Panc1 (cell line): ENCODE data around the gene CPT1B.

Experiments
- POLR2AphosphoS5 ChIP-seq: IDR thresholded peaks from 2 replicates; pipeline ENCODE4 v1.6.1; 2012; ENCODE audit warnings: mild to moderate bottlenecking, low read depth, low read length, moderate library complexity
- SIN3A ChIP-seq: IDR thresholded peaks from 2 replicates; pipeline ENCODE4 v1.6.1; 2012; ENCODE audit warnings: low read depth, mild to moderate bottlenecking, low read length, moderate library complexity, borderline replicate concordance; ENCODE audit not compliant: insufficient read depth
- TF ChIP-seq, protein P1 (sequence below): fragments of 450-650 bp; IDR thresholded peaks from 2 replicates; pipeline ENCODE4 v1.5.1; 2017; ENCODE audit warnings: mild to moderate bottlenecking
- TF ChIP-seq, protein P2 (sequence below), 2 experiments: IDR thresholded peaks; 2 replicates each; pipeline ENCODE4 v1.6.1; 2011 to 2012; ENCODE audit warnings: low read depth in 2 of 2, control low read depth in 1 of 2, low read length in 1 of 2, mild to moderate bottlenecking in 1 of 2, moderate library complexity in 1 of 2; ENCODE audit not compliant: insufficient read depth in 1 of 2

DNA sequence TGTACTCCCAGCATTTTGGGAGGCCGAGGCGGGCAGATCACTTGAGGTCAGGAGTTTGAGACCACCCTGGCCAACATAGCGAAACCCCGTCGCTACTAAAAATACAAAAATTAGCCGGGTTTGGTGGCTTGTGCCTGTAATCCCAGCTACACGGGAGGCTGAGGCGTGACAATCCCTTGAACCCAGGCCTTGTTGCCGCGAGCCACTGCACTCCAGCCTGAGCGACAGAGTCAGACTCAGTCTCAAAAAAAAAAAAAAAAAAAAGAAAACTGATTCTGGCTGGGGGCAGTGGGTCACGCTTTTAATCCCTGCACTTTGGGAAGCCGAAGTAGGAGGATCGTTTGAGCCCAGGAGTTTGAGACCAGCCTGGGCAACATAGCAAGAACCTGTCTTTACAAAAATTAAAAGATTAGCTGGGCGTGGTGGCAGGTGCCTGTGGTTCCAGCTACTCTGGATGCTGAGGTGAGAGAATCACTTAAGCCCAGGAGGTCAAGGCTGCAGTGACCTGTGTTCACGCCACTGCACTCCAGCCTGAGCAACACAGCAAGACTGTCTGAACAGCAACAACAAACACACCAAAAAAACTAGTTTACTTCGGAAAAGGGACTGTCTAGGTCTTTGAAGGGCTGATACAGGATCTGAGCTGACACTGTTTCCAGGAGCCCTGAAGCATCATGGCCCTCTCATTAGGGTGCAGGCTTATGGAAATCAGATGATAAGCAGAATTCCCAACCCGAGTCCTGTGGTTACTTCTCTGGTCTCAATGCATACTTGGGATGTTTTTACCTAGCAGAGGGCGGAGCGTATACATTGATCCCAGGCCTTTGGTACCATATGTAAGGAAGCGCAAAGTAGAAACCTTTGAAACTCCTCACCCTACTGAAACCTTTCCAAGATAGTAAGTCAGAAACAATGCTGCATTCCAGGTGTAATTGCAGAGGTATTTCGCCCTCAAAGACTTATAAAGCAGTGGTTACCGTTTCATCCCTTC lies 6.2 kb upstream of the CPT1B start:
- TF ChIP-seq, protein P1, sequence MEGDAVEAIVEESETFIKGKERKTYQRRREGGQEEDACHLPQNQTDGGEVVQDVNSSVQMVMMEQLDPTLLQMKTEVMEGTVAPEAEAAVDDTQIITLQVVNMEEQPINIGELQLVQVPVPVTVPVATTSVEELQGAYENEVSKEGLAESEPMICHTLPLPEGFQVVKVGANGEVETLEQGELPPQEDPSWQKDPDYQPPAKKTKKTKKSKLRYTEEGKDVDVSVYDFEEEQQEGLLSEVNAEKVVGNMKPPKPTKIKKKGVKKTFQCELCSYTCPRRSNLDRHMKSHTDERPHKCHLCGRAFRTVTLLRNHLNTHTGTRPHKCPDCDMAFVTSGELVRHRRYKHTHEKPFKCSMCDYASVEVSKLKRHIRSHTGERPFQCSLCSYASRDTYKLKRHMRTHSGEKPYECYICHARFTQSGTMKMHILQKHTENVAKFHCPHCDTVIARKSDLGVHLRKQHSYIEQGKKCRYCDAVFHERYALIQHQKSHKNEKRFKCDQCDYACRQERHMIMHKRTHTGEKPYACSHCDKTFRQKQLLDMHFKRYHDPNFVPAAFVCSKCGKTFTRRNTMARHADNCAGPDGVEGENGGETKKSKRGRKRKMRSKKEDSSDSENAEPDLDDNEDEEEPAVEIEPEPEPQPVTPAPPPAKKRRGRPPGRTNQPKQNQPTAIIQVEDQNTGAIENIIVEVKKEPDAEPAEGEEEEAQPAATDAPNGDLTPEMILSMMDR, result no peak
- TF ChIP-seq POLR2AphosphoS5 (no peak), SIN3A (no peak)
- TF ChIP-seq, protein P2, sequence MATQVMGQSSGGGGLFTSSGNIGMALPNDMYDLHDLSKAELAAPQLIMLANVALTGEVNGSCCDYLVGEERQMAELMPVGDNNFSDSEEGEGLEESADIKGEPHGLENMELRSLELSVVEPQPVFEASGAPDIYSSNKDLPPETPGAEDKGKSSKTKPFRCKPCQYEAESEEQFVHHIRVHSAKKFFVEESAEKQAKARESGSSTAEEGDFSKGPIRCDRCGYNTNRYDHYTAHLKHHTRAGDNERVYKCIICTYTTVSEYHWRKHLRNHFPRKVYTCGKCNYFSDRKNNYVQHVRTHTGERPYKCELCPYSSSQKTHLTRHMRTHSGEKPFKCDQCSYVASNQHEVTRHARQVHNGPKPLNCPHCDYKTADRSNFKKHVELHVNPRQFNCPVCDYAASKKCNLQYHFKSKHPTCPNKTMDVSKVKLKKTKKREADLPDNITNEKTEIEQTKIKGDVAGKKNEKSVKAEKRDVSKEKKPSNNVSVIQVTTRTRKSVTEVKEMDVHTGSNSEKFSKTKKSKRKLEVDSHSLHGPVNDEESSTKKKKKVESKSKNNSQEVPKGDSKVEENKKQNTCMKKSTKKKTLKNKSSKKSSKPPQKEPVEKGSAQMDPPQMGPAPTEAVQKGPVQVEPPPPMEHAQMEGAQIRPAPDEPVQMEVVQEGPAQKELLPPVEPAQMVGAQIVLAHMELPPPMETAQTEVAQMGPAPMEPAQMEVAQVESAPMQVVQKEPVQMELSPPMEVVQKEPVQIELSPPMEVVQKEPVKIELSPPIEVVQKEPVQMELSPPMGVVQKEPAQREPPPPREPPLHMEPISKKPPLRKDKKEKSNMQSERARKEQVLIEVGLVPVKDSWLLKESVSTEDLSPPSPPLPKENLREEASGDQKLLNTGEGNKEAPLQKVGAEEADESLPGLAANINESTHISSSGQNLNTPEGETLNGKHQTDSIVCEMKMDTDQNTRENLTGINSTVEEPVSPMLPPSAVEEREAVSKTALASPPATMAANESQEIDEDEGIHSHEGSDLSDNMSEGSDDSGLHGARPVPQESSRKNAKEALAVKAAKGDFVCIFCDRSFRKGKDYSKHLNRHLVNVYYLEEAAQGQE (IDR thresholded peaks at IDR 0.05; ENCODE audit: insufficient read depth in 1 of 2, low read depth in 2 of 2, low read length in 1 of 2), result no peak
